Measurements from ENCODE around the gene TTC34. TPM values are rescaled to one million over a fixed set of nuclear protein-coding genes. Genes with fewer than 3 reads are reported as not detected.

Gene TTC34
- polyA plus RNA-seq, 3 donors: 0.03 to 1.00 TPM; not detected in 1

GRCh38 chr1:2819831-2820730 is 18.6 kb upstream of the TTC34 start:
- H3K4me1 ChIP-seq (ENCODE audit: control insufficient read depth in 1 of 2, insufficient read depth in 2 of 2, low read length in 2 of 2): no peaks in the 10 kb centered on the region
- no peak overlapping the region for H3K9ac ChIP-seq (ENCODE audit: insufficient read depth, low read length, poor library complexity, severe bottlenecking)
- no peaks in the 10 kb centered on the region for H3K27me3 ChIP-seq (ENCODE audit: control insufficient read depth in 2 of 2, insufficient read depth in 2 of 2, low read length in 2 of 2)
- Mint-ChIP-seq H3K4me1 (no peaks in the 10 kb centered on the region), H3K4me3 (no peak overlapping the region), H3K9me3 (peaks cover 0 to 2% (median 0%) of the 10 kb centered on the region in 7 donors), H3K36me3 (no peaks in the 10 kb centered on the region), H3K27ac (peak overlapping the region in 1 of 7 donors; percentile 60), H3K27me3 (ENCODE audit: low read depth in 3 of 3) (peaks cover 3 to 9% (median 6%) of the 10 kb centered on the region in 3 donors)
- H3K4me3 ChIP-seq (replicated peaks in 1 of 3; ENCODE audit: low read depth in 2 of 3, low read length in 3 of 3): no peak overlapping the region
- TF ChIP-seq CTCF (IDR thresholded peaks at IDR 0.05): no peak
- no peak overlapping the region for H3K27ac ChIP-seq (ENCODE audit: low read depth in 1 of 2, low read length in 2 of 2)
- H3K36me3 ChIP-seq (replicated peaks in 1 of 2; ENCODE audit: control insufficient read depth in 1 of 2, insufficient read depth in 2 of 2, low read length in 2 of 2): no peaks in the 10 kb centered on the region
- no peaks in the 10 kb centered on the region for H3K9me3 ChIP-seq (replicated peaks in 1 of 2; ENCODE audit: control insufficient read depth in 1 of 2, insufficient read depth in 1 of 2, low read length in 2 of 2)
- H3K79me2 ChIP-seq (ENCODE audit: insufficient read depth, low read length): no peaks in the 10 kb centered on the region
- intact Hi-C loops (cut with micrococcal nuclease): no loop called here
- 97% methylated on average over 25 of the region's 31 CpGs for WGBS (ENCODE audit: insufficient coverage)
- DNase-seq: no peak
- no peak overlapping the region for H2AFZ ChIP-seq (ENCODE audit: insufficient read depth, low read depth, low read length, poor library complexity, severe bottlenecking)
- H4K20me1 ChIP-seq (ENCODE audit: insufficient read depth, low read length): no peaks in the 10 kb centered on the region
- H3K4me2 ChIP-seq (replicated peaks; ENCODE audit: extremely low read depth, low read length, poor library complexity, severe bottlenecking): no peak overlapping the region

- TF ChIP-seq CTCF (IDR thresholded peaks at IDR 0.05): no peak
- Histone ChIP-seq H3K4me3 (replicated peaks in 1 of 3; ENCODE audit: low read depth in 2 of 3, low read length in 3 of 3) (no peak overlapping the region), H3K79me2 (ENCODE audit: insufficient read depth, low read length) (no peaks in the 10 kb centered on the region), H3K4me2 (replicated peaks; ENCODE audit: extremely low read depth, low read length, poor library complexity, severe bottlenecking) (no peak overlapping the region), H2AFZ (ENCODE audit: insufficient read depth, low read depth, low read length, poor library complexity, severe bottlenecking) (no peak overlapping the region), H4K20me1 (ENCODE audit: insufficient read depth, low read length) (no peaks in the 10 kb centered on the region), H3K27me3 (ENCODE audit: control insufficient read depth in 2 of 2, insufficient read depth in 2 of 2, low read length in 2 of 2) (no peaks in the 10 kb centered on the region), H3K9ac (ENCODE audit: insufficient read depth, low read length, poor library complexity, severe bottlenecking) (no peak overlapping the region), H3K4me1 (ENCODE audit: control insufficient read depth in 1 of 2, insufficient read depth in 2 of 2, low read length in 2 of 2) (no peaks in the 10 kb centered on the region), H3K9me3 (replicated peaks in 1 of 2; ENCODE audit: control insufficient read depth in 1 of 2, insufficient read depth in 1 of 2, low read length in 2 of 2) (no peaks in the 10 kb centered on the region), H3K36me3 (replicated peaks in 1 of 2; ENCODE audit: control insufficient read depth in 1 of 2, insufficient read depth in 2 of 2, low read length in 2 of 2) (no peaks in the 10 kb centered on the region), H3K27ac (ENCODE audit: low read depth in 1 of 2, low read length in 2 of 2) (no peak overlapping the region)
- Mint-ChIP-seq H3K9me3 (peaks cover 0 to 1% (median 0%) of the 10 kb centered on the region in 7 donors), H3K27ac (no peak overlapping the region), H3K4me3 (no peak overlapping the region), H3K36me3 (no peaks in the 10 kb centered on the region), H3K27me3 (ENCODE audit: low read depth in 3 of 3) (peaks cover 3 to 9% (median 6%) of the 10 kb centered on the region in 3 donors), H3K4me1 (no peaks in the 10 kb centered on the region)
- 99% methylated on average over 5 of the region's 5 CpGs for WGBS (ENCODE audit: insufficient coverage)
- intact Hi-C loops (cut with micrococcal nuclease): no loop called here
- DNase-seq: no peak
These were observed 17.9 kb upstream of the TTC34 start for GRCh38 chr1:2819429-2819828.
